Stimulated activated CD4-positive, alpha-beta T cell treated with anti-CD3 and anti-CD28 coated beads, Interleukin-1b, Interleukin-23, amount 100 ng/mL, for 48 hours (primary cell): ENCODE data around the gene DIPK1B.
"Not testable (repeated sequence)": the region's sequence is repeated elsewhere in the genome, so short reads cannot be mapped to it uniquely, and the experiment has no call there.

ENCODE experiments used
- DNase-seq: peaks from one replicate; pipeline ENCODE4 v3.0.0-alpha.2; 2020

DIPK1B gene

DNA sequence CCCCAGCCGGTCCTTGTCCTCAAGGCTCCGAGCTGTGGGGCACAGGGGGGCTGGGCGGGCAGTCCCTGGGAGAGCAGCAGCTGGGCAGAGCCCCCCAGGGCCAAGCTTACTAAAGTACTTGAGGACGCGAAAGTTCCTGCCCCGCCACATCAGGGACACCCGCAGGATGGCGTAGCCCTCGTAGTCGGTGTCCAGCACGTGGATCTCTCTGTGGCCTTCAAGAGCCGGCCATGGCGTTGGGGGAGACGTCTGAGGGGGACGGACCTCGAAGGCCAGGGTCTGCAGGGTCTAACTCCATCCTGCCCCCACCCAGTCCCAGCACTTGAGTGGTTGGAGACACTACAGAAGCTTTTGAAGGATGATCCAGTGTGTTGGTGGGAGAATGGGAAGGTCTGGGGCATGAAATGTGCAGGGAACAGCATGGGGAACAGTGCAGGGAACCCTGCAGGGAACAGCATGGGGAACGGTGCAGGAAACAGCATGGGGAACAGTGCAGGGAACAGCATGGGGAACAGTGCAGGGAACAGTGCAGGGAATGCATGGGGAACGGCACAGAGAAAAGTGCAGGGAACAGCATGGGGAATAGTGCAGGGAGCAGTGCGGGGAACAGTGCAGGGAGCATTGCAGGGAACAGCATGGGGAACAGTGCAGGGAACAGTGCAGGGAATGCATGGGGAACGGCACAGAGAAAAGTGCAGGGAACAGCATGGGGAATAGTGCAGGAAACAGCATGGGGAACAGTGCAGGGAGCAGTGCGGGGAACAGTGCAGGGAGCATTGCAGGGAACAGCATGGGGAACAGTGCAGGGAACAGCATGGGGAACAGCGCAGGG, 43.1 kb downstream of the DIPK1B start:
- not testable (repeated sequence) for DNase-seq

DNA sequence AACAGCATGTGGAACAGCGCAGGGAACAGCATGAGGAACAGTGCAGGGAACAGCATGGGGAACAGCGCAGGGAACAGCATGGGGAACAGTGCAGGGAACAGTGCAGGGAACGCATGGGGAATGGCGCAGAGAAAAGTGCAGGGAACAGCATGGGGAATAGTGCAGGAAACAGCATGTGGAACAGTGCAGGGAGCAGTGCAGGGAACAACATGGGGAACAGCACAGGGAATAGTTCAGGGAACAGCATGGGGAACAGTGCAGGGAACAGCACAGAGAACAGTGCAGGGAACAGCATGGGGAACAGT, 43.7 kb downstream of the DIPK1B start:
- no peak for DNase-seq

DNA sequence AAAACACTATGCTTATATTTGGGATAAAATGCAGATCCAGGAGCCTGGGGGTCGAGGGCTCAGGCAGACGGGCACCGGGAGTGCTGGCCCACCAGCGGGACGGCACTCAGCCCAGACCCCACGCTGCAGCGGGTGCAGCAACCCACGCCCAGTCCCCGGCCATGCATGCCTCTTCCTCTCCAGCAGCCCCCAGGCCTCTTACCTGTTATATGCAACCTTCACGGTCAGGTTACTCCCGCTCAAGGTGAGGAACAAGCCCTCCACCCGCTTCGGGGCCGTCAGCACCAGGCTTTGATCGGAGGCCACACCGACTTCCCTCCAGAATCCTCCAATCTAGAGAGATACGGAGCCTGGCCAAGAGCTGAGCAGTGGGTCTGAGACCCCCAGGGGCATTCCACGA, 44.5 kb downstream of the DIPK1B start:
- no peak for DNase-seq

- DNase-seq, result no peak
These were observed 45.0 kb downstream of the DIPK1B start for GRCh38 chr9:136757328-136757727.

- no peak for DNase-seq
These were observed 45.4 kb downstream of the DIPK1B start for GRCh38 chr9:136757751-136758140.

GRCh38 chr9:136759001-136759400, 46.6 kb downstream of the DIPK1B start:
- no peak for DNase-seq

- no peak for DNase-seq
These were observed 47.3 kb downstream of the DIPK1B start for GRCh38 chr9:136759436-136760325.

GRCh38 chr9:136760424-136760823, 48.1 kb downstream of the DIPK1B start:
- DNase-seq, result no peak

DNA sequence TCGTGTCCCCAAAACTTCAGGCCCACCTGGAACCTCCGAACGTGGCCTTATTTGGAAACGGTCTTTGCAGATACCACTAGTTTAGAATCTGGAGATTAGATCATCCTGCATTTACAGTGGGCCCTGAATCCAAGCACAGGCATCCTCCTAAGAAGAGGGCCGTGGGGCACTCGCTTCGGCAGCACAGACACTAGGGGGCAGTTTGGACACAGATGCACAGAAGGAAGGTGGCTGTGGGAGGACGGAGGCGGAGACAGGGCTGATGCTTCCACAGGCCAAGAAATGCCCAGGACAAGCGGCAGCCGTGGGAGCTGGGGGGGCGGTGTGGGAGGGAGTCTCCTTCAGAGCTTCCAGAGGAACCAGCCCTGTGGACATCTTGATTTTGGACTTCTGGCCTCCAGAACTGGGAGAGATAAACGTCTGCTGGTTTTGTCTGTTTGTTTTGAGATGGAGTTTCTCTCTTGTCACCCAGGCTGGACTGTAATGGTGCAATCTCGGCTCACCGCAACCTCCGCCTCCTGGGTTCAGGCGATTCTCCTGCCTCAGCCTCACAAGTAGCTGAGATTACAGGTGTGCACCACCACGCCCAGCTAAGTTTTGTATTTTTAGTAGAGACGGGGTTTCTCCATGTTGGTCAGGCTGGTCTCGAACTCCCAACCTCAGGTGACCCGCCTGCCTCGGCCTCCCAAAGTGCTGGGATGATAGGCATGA, 48.6 kb downstream of the DIPK1B start:
- DNase-seq, result not testable (repeated sequence)

DNA sequence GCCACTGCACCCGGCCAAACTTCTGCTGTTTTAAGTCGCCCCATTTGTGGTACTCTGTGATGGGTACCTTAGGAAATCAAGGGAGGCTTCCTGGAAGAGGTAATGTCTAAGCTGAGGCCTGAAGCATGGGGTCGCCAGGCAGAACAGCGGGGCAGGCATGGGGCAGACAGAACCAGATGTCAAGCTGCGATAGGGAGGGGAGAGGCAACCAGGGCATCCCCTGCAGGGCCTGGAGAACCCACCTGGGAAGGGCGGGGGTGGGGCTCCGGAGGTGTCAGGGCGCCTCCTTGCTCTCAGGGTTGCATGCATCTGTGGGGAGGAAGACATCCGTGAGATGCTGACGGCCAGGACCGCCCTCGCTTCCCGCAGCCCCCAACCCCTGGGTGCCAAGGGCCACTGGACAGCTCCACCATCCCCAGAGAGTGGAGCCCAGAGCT, 49.2 kb downstream of the DIPK1B start:
- DNase-seq, result no peak

DNA sequence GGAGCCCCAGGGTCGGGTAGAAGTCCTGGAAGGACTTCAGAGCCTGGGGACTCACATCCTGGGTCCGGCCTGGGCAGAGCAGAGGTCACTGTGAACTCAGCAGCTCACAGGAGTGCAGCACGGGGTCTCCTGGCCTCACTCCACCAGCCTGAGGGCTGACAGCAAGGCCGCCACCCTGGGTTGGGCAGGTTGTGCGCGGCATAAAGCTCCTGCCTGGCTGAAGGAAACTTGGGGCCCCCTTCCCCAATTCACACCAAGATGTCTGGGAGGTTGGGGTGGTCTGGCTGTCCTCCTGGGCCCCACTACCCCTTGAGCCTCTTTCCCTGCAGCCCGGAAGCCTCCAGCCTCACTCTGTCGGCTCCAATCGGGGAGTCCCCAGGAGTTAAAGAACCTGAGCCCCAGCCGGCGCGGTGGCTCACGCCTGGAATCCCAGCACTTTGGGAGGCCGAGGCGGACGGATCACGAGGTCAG, 49.9 kb downstream of the DIPK1B start:
- no peak for DNase-seq

GRCh38 chr9:136762915-136763648, 50.7 kb downstream of the DIPK1B start:
- peak; percentile 50 for DNase-seq

DNA sequence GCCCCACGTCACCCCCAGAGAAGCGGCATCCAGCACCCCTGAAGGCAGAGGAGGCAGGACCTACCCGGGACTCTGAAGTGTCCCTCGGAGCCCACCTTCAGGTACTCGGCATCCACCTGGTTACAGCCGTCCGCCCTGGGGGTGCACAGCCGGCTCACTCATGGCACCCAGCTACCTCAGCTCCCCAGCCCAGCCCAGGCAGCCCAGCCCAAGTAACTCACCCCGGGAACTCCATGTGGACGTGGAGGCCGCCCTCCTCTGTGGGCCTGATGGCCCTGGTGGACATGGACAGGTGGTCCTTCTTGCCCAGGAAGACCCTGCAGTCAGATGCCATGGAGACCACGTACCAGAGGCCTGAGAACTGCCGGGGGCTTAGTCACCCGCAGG, 51.3 kb downstream of the DIPK1B start:
- no peak for DNase-seq

DNA sequence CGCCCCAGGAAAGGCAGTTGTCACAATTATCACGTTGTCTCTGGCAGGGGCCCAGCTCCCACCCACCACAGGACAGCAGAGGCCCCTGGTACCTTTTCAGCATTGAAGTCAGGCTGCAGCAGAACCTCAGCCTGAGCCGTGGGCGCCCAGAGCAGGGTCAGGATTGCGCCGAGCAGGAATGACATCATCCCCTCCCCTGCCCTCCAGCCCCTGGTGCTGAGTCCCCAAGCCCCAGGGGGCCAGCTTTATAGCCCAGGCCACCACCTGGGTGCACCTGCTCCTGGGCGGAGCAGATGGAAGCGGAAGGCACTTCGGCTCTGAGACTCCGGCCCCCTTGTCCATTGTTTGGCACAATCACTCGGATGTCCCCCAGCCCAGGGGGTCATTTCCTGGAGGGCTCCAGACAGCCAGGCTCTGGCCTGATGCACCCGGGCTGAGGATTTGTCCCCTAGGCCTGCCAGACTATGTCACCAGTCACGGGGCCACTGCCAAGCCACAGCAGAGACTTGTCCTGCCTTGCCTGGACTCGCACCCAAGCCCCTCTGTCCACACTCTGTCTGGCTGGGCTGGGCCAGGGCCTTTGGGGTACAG, 52.0 kb downstream of the DIPK1B start, which contains the start of gene LCN15:
TSS of gene LCN15 (minus strand) at position 218 of the 591 bp plus-strand sequence. CDS start at position 188, 30 bp downstream.
- DNase-seq, result no peak

DNA sequence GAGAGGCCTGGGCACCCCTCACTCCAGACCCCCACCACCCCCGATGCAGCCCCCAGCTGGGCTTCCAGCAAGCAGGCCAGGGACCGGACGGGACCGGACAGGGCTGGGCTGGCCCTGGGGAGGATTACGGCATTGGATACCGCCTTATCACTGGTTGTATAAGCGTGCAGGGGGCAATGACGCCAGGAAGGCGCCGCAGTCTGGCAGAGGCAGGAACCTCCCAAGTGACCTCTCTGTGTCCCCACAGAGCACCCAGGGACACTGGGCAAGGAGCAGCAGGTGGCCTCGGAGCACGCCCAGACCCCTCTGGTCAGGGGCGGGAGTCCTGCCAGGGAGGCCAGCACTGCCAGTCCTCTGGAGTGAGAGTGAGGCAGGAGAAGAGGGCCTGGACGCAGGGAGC, 52.7 kb downstream of the DIPK1B start:
- no peak for DNase-seq

GRCh38 chr9:136765745-136766409, 53.5 kb downstream of the DIPK1B start:
- not testable (repeated sequence) for DNase-seq

DNA sequence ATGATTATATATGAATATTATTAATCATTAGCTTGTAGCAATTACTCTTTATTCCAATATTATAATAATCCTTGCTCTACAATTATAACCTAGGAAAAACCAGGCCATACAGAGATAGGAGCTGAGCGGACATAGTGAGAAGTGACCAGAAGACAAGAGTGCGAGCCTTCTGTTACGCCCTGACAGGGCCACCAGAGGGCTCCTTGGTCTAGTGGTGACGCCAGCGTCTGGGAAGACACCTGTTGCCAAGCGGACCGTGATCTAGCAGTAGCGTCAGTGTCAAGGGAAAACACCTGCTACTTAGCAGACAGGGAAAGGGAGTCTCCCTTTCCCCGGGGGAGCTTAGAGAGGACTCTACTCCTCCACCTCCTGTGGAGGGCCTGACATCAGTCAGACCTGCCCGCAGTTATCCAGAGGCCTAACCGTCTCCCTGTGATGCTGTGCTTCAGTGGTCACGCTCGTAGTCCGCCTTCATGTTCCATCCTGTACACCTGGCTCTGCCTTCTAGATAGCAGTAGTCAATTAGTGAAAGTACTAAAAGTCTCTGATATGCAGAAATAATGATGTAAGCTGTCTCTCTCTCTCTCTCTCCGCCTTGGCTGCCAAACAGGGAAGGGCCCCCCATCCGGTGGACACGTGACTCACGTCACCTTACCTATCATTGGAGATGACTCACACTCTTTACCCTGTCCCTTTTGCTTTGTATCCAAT, 54.2 kb downstream of the DIPK1B start:
- DNase-seq, result peak; percentile 73

DNA sequence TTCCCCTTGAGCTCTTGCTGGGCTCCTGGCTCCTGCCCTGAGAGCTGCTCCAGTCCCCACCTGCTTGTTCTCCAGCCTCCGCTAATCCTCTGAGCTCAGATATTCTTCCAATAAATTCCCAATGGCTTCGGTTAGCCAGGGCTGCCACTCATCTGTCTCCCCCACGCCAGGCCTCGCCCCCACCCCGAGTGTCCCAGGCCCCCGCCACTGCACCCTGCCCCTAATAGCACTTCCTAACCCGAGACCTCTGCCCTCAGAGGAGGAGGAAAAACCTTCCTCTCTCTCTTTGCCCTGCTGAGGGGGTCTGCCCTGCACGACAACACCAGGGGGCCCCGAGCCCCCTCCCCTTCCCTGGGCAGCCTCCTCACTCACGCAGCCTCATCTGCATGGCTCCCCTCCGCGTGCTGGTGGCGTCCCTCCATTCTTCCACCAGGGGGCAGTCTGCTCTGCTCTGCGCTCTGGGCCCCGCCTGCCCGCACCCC, 57.4 kb downstream of the DIPK1B start:
- peak; percentile 58 for DNase-seq

GRCh38 chr9:136771907-136772415, 59.6 kb downstream of the DIPK1B start:
- no peak for DNase-seq

GRCh38 chr9:136773386-136774044, 61.1 kb downstream of the DIPK1B start:
- DNase-seq, result peak; percentile 30
